Measurements from ENCODE around the gene MICB. TPM values are rescaled to one million over a fixed set of nuclear protein-coding genes. Genes with fewer than 3 reads are reported as not detected.

The MICB gene
- polyA plus RNA-seq, 2 of the 4 experiments (the other 2 are of a cell fraction) = 6.8 to 7.0 TPM

GRCh38 chr6:31557443-31558317 is 59.7 kb downstream of the MICB start (continued):
- TF ChIP-seq CEBPB (IDR thresholded peaks at IDR 0.05) (no peak), PBX3 (IDR thresholded peaks at IDR 0.05) (no peak), FOXS1 (CRISPR knock-in tag; IDR thresholded peaks at IDR 0.05) (no peak), REST (IDR thresholded peaks at IDR 0.05) (no peak)

- no peak for DNase-seq (ENCODE audit: low read depth in 1 of 2, low spot score in 1 of 2)
- H3K4me1 ChIP-seq = peaks cover 27% of the 10 kb centered on the region
- ChIA-PET POLR2A (no interaction called here), CTCF (interaction anchor here (0.6 to 3.7 kb wide), 6 partner anchors 10 to 136 kb away, joined by 3 to 10 read pairs (median 6); partner anchors contain the start of genes ATP6V1G2, LTA, LTB and NFKBIL1)
- TF ChIP-seq EHF (CRISPR knock-in tag; IDR thresholded peaks at IDR 0.05) (no peak), RNF2 (IDR thresholded peaks at IDR 0.05; ENCODE audit: borderline replicate concordance, low read depth) (no peak), HOXB13 (CRISPR knock-in tag; IDR thresholded peaks at IDR 0.05; ENCODE audit: low read depth) (no peak), USF2 (IDR thresholded peaks at IDR 0.05) (no peak), PBX3 (IDR thresholded peaks at IDR 0.05) (no peak), EHMT2 (IDR thresholded peaks at IDR 0.05; ENCODE audit: low read depth) (no peak), KDM5A (IDR thresholded peaks at IDR 0.05) (no peak), TP53 (CRISPR knock-in tag; IDR thresholded peaks at IDR 0.05) (no peak), ELK1 (IDR thresholded peaks at IDR 0.05; ENCODE audit: low read depth, low read length) (no peak), FOSL2 (IDR thresholded peaks at IDR 0.05) (no peak), FOSL2 (CRISPR knock-in tag; IDR thresholded peaks at IDR 0.05) (no peak), POLR2AphosphoS2 (conservative IDR thresholded peaks at IDR 0.05; ENCODE audit: low read length) (no peak), ESRRA (IDR thresholded peaks at IDR 0.05; ENCODE audit: borderline replicate concordance, low read length) (no peak)
- no peak overlapping the region for H3K4me2 ChIP-seq
- no peak overlapping the region; a peak in 1 of 6 replicates for H3K27ac ChIP-seq
- H3K4me3 ChIP-seq = no peak overlapping the region
- WGBS (ENCODE audit: missing lambda C conversion rate) = 67% methylated on average over 1 of the region's 8 CpGs
- ATAC-seq = no peak
- H3K9me3 ChIP-seq = no peaks in the 10 kb centered on the region
- FAIRE-seq = no peak
Observed at GRCh38 chr6:31558318-31558625, 60.3 kb downstream of the MICB start.

Measured in A549 (cell line).